HG03064 (cell line): Measurements from ENCODE around the gene MAZ.
"Not testable (repeated sequence)": the region's sequence is repeated elsewhere in the genome, so short reads cannot be mapped to it uniquely, and the experiment has no call there.

ENCODE experiments used
- ATAC-seq: cut with Tn5 transposase; IDR thresholded peaks from one replicate; pipeline ENCODE4 v1.9.1; 2021; ENCODE audit warnings: low read depth; ENCODE audit not compliant: unreplicated experiment

MAZ gene

DNA sequence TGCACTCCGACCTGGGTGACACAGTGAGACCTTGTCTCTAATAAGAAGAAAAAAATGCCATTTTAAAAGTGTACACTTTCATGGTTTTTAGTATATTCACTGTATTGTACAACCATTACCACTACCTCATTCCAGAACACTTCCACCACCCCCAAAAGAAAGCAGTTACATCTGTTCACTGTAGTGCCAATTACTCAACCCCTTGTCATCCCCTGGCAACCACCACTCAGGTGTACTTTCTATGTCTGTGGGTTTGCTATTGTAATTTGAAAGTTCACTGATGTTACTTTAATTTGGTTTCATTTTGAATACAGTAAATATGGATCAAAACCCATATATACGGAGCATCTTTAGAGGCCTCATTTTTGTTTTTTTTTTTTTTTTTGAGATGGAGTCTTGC, 22.2 kb upstream of the MAZ start:
- ATAC-seq: no peak

DNA sequence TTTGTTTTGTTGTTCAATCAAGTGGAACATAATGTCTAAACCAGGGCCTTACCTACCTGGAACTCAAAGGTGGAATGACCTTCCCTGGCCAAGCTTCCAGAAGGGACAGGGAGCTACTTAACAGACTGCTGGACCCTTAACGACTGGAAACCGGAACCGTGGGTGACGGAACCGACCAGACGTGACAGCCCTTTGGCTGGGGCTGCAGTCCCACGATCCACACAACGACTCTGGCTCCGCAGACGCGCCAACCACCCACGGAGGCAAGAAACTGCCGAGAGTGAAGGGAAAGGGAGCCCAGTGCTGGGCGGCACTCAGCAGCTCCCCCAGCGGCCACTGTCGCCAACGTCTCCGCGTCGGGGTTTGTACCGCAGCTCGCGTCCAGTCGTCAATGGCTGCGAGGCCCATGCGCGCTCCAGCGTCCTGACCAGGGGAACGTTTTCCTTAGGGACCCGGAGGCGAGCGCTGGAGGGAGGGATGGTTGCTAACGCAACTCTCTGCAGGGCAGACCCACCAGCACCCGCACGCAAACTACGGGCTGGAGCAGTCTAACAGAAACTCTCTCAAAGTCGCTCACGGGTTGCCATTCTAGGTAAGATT, 21.3 kb upstream of the MAZ start:
- no peak for ATAC-seq

DNA sequence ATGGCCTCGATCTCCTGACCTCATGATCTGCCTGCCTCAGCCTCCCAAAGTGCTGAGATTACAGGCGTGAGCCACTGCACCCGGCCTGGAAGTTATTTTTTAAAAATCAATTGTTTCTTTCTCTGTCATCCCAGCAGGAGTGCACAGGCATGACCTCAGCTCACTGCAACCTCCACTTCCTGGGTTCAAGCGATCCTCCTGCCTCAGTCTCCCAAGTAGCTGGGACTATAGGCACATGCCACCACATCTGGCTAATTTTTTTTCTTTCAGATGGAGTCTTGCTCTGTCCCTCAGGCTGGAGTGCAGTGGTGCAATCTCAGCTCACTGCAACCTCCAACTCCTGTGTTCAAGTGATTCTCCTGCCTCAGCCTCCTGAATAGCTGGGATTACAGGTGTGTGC, 19.2 kb upstream of the MAZ start:
- not testable (repeated sequence) for ATAC-seq

DNA sequence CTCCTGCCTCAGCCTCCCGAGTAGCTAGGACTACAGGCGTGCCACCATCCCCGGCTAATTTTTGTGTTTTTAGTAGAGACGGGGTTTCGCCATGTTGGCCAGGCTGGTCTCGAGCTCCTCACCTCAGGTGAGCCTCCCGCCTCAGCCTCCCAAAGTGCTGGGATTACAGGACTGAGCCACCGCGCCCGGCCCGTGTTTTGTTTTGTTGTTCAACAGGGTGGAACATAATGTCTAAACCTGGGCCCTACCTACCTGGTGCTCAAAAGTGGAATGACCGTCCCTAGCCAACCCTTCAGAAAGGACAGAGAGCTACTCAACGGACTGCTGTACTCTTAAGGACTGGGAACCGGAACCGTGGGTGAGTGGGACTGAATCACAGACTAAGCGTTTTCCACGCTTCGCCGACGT, 16.6 kb upstream of the MAZ start:
- no peak for ATAC-seq

DNA sequence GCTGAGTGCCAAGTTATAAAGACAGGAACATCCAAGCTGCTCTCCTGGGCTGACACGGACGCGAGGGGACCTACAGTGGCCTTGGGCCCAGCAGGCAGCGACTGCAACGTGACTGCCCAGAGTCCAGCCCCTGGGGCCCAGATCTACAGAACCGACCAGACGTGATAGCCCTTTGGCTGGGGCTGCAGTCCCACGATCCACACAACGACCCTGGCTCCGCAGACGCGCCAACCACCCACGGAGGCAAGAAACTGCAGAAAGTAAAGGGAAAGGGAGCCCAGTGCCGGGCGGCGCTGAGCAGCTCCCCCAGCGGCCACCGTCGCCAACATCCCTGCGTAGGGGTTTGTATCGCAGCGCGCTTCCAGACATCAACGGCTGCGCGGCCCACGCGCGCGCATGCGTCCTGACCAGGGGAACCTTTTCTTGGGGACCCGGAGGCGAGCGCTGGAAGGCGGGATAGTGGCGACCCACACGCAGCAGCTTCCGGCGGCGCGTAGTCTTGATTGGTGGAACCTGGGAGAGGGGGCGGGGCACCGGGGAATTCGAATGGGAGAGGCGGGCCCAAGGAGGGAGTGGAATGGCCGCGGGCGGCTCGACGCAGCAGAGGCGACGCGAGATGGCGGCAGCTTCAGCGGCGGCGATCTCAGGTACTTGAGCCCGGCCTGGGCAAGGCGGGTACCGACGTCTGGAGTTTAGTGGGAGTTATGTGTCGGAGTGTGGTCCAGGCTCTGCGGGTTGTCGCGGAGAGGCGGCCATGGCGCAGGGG, 16.0 kb upstream of the MAZ start, which contains the start of gene KIF22:
TSS of gene KIF22 (plus strand) at position 569 of the 766 bp plus-strand sequence. CDS start at position 578, 9 bp downstream.
- peak; percentile 81 for ATAC-seq

DNA sequence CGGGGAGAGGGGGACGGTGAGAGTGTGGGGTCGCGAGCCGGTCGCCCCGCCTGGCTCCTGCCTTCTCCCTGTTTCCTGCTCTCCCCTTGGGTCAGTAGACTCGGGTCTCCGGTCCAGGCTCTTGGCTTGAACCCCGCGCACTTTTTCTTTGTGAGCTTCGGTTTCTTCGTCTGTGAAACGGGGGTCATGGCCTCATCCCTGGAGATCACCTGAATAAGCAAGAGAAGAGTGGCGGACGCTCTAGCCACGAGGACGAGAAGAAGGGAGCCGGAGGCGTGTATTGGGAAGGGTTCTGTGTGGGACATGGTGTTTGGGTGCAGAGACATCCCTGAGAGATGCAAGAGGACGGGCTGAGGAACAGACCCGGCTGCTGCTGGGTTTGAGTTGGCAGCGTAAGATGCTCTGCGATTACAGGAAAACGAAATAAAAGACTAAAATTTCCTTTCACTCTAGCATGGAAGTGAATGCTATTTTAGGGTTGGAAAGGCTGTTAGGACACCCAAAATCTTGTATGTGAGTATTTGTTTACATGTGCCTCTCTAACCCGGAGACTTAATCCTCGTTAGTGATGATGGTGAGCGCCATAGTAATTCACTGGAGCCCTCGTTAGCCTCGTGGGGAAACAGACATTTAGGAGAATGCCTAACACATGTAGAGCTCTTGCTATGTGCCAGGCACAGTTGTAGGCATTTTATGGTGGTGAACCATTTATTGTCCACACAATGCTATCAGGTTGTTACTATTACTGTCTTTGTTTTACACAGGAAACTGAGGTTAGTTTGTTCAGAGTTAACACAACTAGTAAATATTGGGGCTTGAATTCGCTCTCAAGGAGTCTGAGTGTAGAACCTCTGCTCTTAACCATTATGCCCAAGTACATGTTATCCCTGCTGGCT, 15.1 kb upstream of the MAZ start:
- ATAC-seq: no peak

DNA sequence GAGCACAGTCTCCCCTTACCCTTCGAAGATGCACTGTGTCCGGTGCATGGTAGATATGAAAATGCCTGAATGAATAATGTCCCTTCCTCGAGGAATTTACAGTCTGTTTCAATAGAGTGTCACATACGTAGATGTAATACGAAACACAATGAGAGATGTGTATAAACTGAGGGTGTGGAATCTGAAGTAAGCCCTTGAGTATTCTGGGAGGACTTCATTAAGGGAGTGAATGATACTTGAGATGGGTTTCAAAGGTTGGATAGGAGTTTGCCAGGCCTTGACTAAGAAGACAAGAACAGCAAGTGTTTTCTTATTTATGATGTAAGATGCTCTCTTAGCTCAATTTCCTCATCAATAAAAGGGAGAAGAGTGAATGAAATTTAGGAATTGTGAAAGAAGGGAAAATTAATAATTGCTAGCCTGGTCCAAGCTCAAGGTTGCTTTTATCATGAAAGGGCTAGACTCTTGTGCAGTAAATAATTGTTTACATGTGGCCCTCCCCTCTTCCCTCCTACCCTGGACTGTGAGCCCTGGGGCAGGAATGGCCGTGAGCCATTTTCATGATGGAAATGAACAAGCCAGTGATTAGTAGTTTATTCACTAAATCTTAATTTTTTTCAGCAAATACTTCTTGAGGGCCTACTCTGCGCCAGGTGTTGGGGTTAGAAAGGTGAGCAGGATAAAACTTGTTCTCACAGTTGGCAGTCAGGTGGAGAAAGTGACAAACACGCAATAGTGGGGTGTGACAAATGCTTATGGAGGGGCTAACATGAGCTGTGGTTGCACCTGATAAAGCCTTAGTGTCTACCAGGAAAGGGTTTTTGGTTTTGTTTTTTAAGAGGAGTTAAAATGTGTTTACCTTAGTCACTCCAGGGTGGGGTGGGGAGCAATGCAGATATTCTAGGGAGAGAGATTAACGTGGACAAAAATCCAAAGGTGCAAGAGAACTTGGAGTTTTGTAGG, 14.2 kb upstream of the MAZ start:
- ATAC-seq: no peak

DNA sequence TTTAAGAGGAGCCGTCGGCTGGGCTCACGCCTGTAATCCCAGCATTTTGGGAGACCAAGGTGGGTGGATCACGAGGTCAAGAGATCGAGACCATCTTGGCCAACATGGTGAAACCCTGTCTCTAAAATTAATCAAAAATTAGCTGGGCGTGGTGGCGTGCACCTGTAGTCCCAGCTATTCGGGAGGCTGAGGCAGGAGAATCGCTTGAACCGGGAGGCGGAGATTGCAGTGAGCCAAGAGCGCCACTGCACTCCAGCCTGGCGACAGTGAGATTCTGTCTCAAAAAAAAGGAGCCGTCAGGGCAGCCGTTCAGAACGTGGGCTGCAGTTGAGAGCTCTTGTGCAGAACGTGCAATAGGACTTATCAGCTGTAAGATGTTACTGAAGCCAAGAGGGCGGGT, 13.2 kb upstream of the MAZ start:
- ATAC-seq: not testable (repeated sequence)

DNA sequence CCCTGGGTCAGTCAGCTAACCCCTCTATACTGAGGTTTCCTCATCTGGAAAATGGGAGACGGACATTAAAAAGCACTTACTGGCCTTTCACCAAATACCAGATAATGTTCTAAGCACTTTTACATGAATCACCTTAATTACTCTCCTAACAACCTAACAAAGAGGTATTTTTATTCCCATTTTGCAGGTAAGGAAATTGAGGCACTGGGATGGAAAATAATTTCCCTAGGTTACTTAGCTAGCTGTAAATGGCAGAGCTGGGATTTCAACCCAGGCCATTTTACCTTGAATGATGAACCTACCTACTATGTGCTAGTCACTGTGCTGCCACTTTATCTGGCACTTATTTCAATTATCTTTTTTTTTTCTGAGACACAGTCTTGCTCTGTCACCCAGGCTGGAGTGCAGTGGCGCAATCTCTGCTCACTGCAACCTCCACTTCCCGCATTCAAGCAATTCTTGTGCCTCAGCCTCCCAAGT, 12.1 kb upstream of the MAZ start:
- no peak for ATAC-seq

DNA sequence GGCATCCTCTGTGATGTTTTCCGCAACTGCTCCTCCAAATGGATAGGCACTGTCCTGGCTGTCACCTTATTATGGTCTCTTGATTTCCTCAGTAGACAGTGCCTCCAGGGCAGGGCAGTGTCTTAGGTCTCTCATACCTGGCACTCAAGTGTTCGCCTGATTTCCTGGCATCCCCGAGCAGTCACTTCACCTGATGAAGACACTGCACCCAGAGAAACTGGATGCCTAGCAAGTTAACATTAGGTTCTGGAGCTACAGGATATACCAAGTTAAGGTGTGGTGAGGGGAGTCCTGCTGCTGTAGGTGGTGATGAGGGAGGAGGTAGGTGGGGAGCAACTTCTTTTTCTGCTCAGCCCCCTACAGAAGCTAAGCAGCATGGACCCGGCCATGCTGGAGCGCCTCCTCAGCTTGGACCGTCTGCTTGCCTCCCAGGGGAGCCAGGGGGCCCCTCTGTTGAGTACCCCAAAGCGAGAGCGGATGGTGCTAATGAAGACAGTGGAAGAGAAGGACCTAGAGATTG, 3.9 kb upstream of the MAZ start:
- ATAC-seq: no peak

DNA sequence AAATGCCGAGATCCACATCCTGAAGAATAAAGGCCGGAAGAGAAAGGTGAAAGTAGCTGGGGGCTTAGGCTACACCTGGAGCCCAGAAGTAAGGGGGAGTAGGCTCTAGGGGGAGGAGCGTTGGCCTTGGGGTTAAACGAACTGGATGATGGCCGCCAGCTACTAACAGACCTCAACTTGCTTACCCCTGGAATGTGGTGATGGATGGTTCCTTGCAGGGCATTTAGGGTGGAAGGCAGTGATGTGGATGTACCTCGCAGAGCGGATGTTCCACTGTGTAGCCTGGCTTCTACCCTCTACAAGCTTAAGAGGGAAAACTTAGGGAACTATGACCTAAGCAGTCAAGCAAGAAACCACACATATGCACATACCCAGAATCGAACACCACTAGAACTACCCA, 2.3 kb upstream of the MAZ start:
- no peak for ATAC-seq

DNA sequence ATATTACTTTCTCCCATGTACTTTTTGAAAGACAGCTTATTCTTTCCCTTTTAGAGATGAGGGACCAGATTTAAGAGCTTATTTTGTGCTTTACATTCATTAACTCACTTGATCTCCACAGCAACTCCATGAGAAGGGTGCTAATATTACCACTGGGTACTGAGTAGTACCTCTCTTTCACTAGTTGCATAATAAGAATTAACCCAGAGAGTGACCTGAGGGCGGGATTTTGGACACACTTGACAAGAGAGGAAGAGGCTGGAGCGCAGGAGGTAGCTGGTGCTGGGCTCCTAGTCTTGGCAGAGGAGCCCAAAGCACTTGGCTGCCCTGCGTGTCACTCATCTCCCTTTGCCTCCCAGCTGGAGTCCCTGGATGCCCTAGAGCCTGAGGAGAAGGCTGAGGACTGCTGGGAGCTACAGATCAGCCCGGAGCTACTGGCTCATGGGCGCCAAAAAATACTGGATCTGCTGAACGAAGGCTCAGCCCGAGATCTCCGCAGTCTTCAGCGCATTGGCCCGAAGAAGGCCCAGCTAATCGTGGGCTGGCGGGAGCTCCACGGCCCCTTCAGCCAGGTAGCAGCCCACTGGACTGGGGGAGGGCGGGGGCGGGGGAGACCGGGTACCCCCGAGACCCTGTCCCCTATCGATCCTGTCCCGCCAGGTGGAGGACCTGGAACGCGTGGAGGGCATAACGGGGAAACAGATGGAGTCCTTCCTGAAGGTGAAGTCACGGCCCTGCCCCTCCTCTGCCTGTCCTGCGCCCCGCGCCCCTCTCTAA, 1.7 kb upstream of the MAZ start:
- no peak for ATAC-seq

DNA sequence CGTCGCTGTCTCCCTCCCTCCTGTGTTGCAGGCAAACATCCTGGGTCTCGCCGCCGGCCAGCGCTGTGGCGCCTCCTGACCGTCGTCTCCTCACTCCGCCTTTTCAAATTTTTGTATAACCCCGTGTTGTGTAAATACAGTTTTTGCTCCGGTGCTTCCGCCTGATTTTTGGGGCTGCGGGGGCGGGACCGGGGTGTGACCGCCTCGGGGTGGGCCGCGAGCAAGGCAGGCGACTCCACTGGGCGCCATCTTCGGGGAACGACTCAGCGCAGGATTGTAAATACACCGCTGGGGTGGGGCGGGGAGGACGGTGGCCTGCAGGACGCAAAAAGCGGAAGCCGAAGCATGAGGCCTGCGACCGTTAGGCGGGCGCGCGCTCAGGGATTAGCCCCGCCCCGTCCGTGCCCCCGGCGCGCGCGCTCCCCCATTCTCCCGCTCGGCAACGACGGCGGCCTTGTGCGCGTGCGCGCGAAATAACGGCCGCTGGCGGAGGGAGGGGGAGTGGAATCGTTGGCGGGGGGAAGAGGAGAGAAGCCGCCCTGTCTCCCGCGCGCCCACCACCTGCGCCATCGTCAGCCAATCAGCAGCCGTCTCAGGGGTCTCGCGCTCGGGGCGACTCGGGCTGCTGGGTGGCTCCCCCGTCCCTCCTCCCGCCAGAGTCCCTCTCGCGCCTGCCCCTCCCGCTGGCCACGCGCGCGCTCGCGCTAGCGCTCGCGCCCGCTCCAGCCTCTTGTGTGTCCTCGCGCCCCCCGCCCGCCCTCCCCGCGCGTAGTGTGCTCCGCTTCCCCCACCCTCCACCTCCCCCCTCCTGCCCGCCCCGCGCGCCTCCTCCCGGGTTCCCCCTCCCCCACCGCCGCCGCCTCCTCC, 864 bp upstream of the MAZ start:
- ATAC-seq: peak; percentile 40

DNA sequence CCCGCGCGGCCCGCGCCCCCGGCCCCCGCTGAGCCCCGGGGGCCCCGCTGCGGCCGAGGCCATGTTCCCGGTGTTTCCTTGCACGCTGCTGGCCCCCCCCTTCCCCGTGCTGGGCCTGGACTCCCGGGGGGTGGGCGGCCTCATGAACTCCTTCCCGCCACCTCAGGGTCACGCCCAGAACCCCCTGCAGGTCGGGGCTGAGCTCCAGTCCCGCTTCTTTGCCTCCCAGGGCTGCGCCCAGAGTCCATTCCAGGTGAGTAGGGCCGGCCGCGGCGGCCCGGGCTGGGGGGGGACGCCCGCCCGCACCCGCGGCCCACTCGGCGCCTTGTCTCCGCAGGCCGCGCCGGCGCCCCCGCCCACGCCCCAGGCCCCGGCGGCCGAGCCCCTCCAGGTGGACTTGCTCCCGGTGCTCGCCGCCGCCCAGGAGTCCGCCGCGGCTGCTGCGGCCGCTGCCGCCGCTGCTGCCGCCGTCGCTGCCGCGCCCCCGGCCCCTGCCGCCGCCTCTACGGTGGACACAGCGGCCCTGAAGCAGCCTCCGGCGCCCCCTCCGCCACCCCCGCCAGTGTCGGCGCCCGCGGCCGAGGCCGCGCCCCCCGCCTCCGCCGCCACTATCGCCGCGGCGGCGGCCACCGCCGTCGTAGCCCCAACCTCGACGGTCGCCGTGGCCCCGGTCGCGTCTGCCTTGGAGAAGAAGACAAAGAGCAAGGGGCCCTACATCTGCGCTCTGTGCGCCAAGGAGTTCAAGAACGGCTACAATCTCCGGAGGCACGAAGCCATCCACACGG, 504 bp downstream of the MAZ start:
- no peak for ATAC-seq

DNA sequence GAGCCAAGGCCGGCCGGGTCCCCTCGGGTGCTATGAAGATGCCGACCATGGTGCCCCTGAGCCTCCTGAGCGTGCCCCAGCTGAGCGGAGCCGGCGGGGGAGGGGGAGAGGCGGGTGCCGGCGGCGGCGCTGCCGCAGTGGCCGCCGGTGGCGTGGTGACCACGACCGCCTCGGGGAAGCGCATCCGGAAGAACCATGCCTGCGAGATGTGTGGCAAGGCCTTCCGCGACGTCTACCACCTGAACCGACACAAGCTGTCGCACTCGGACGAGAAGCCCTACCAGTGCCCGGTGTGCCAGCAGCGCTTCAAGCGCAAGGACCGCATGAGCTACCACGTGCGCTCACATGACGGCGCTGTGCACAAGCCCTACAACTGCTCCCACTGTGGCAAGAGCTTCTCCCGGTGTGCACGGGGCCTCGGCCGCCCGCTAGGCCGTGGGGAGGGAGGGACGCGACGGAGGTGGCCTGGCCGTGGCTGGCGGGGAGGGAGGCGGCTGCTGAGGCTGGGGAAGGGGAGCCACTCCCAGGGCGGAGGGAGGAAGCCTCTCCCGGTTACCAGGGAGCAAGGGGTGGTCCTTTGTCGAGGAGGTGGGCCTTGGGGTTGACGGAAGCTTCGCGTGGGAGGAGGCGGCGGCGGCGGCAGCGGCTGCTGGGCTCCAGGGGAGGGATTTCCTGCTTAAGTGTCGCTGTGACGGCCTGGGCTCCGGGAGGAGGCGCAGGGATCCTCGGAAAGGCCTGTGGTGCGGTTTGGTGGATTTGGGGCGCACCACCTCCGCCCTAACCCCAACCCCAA, 1.3 kb downstream of the MAZ start:
- ATAC-seq: no peak

DNA sequence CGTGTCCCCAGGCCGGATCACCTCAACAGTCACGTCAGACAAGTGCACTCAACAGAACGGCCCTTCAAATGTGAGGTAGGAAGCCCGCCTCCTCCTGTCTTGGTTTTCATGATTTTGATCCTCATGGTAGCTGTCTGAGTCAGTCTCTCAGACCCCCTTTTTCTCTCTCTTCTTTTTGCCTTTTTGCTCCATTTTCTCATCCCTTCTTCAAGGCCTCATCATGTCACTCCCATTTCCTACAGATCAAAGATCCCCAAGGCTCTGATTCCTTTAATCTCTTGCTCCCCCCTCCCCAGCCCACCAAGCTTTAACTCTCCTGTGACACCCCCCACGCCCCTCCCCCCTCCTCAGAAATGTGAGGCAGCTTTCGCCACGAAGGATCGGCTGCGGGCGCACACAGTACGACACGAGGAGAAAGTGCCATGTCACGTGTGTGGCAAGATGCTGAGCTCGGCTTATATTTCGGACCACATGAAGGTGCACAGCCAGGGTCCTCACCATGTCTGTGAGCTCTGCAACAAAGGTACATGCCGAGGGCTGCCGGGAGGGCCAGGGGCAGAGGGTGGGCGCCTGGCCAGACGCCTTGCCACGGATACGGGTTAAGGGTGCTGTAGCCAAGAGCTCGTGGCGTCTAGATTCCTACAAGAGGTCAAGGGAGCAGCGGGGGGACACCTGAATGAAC, 2.0 kb downstream of the MAZ start:
- ATAC-seq: no peak
